Astrocyte of the cerebellum (primary cell): ENCODE data around the gene MAPRE2.

Experiments used
- DNase-seq: peaks from one replicate; pipeline ENCODE4 v3.0.0-alpha.2; 2011; ENCODE audit warnings: low read depth
- H3K4me3 ChIP-seq: 2 replicates; pipeline ENCODE4 v1.5.1; 2011; ENCODE audit warnings: mild to moderate bottlenecking, low read depth, low read length, moderate library complexity
- CTCF ChIP-seq: IDR thresholded peaks from 2 replicates; pipeline ENCODE4 v1.5.1; 2012; ENCODE audit warnings: low read length, low read depth, moderate library complexity, mild to moderate bottlenecking; ENCODE audit errors: missing control alignments
- in situ Hi-C: cut with HindIII; loops from 2 replicates; pipeline ENCODE4 v1.10.0; 2017; ENCODE audit warnings: low sequenced_read_pairs

MAPRE2 gene

GRCh38 chr18:35040638-35040987, 600 bp upstream of the MAPRE2 start:
- no peak for DNase-seq
- H3K4me3 ChIP-seq: peak overlapping the region; percentile 88
- TF ChIP-seq CTCF: no peak
- in situ Hi-C loops: no loop called here

GRCh38 chr18:35041815-35042387, 688 bp downstream of the MAPRE2 start:
- no peak for DNase-seq
- H3K4me3 ChIP-seq: peak overlapping the region; percentile 88
- in situ Hi-C loops: no loop called here
- TF ChIP-seq CTCF: no peak

- no peak for TF ChIP-seq CTCF
- H3K4me3 ChIP-seq: peak overlapping the region; percentile 88
- DNase-seq: no peak
- in situ Hi-C loops: no loop called here
Measured at GRCh38 chr18:35042389-35043071, 1.3 kb downstream of the MAPRE2 start.

GRCh38 chr18:35043207-35043606, 2.0 kb downstream of the MAPRE2 start:
- DNase-seq: no peak
- in situ Hi-C loops: no loop called here
- TF ChIP-seq CTCF: no peak
- peak overlapping the region; percentile 88 for H3K4me3 ChIP-seq

- in situ Hi-C loops: no loop called here
- no peak for DNase-seq
- no peak for TF ChIP-seq CTCF
- no peak overlapping the region for H3K4me3 ChIP-seq
Measured at GRCh38 chr18:35045121-35045520, 3.9 kb downstream of the MAPRE2 start.

- in situ Hi-C loops: no loop called here
- TF ChIP-seq CTCF: no peak
- no peak for DNase-seq
- no peak overlapping the region for H3K4me3 ChIP-seq
Measured at GRCh38 chr18:35045806-35046205, 4.6 kb downstream of the MAPRE2 start.
